HepG2 (cell line): ENCODE data around the gene MAN2B2.

Experiments
- BRCA1 ChIP-seq: sonication (generic); formaldehyde crosslinking; IDR thresholded peaks from 2 replicates; pipeline ENCODE4 v1.4.0; 2020; ENCODE audit warnings: missing genetic modification reagents
- EP300 ChIP-seq, 3 experiments: sonication (generic) in 1 of 3; formaldehyde crosslinking in 1 of 3; IDR thresholded peaks; 2 replicates each; pipeline versions ENCODE4 v1.5.1 to v1.6.1; 2011 to 2020; ENCODE audit warnings: low read depth in 2 of 3, low read length in 2 of 3, borderline replicate concordance in 1 of 3, improper control_type of control experiment in 1 of 3, mild to moderate bottlenecking in 1 of 3, missing genetic modification reagents in 1 of 3, moderate library complexity in 1 of 3
- FOSL2 ChIP-seq: sonication (generic); formaldehyde crosslinking; IDR thresholded peaks from 2 replicates; pipeline ENCODE4 v1.4.0; 2020; ENCODE audit warnings: missing genetic modification reagents
- FOXP1 ChIP-seq, 2 experiments: fragments of 450-650 bp in 1 of 2; IDR thresholded peaks; 2 replicates each; pipeline ENCODE4 v1.6.1; 2017 to 2018; ENCODE audit warnings: antibody characterized with exemption in 1 of 2
- HDAC2 ChIP-seq: sonication (generic); formaldehyde crosslinking; IDR thresholded peaks from 2 replicates; pipeline ENCODE4 v1.4.0; 2020; ENCODE audit warnings: missing genetic modification reagents
- KLF9 ChIP-seq: IDR thresholded peaks from 2 replicates; pipeline ENCODE4 v1.6.1; 2016; ENCODE audit warnings: low read depth
- PCBP1 ChIP-seq: fragments of 200-400 bp; formaldehyde crosslinking; IDR thresholded peaks from 2 replicates; pipeline ENCODE4 v1.6.1; 2017; ENCODE audit warnings: mild to moderate bottlenecking, low read depth, low read length, borderline replicate concordance
- POGK ChIP-seq: sonication (generic); formaldehyde crosslinking; conservative IDR thresholded peaks from 2 replicates; pipeline ENCODE4 v1.8.0; 2022; ENCODE audit warnings: mild to moderate bottlenecking, moderate library complexity, missing genetic modification reagents
- POLR2A ChIP-seq, 2 experiments: IDR thresholded peaks; 2 replicates each; pipeline ENCODE4 v1.6.1; 2011; ENCODE audit warnings: low read depth in 2 of 2, low read length in 2 of 2, mild to moderate bottlenecking in 1 of 2, moderate library complexity in 1 of 2; ENCODE audit not compliant: insufficient read depth in 1 of 2
- SIX4 ChIP-seq: sonication (generic); formaldehyde crosslinking; IDR thresholded peaks from 2 replicates; pipeline ENCODE4 v1.4.0; 2020; ENCODE audit warnings: missing genetic modification reagents
- SRF ChIP-seq: IDR thresholded peaks from 2 replicates; pipeline ENCODE4 v1.6.1; 2011; ENCODE audit warnings: mild to moderate bottlenecking, low read depth, low read length, moderate library complexity
- TF ChIP-seq, protein P1 (sequence below): sonication (generic); formaldehyde crosslinking; IDR thresholded peaks from 2 replicates; pipeline ENCODE4 v1.5.0; 2020; ENCODE audit warnings: mild to moderate bottlenecking, missing genetic modification reagents, moderate library complexity
- TF ChIP-seq, protein P2 (sequence below): sonication (generic); formaldehyde crosslinking; IDR thresholded peaks from 2 replicates; pipeline ENCODE4 v1.5.0; 2020; ENCODE audit warnings: mild to moderate bottlenecking, missing genetic modification reagents, borderline replicate concordance

GRCh38 chr4:6546681-6547447, 28.1 kb upstream of the MAN2B2 start:
- TF ChIP-seq SIX4 (CRISPR knock-in tag) (peak; percentile 73; the same call in 1 of the 2 replicates), PCBP1 (no peak), POLR2A (IDR thresholded peaks at IDR 0.05; ENCODE audit: insufficient read depth in 1 of 2, low read depth in 2 of 2, low read length in 2 of 2) (no peak), BRCA1 (CRISPR knock-in tag) (peak; percentile 98), EP300 (IDR thresholded peaks at IDR 0.05; ENCODE audit: low read depth in 2 of 2, low read length in 2 of 2) (no peak), EP300 (CRISPR knock-in tag; IDR thresholded peaks at IDR 0.05; ENCODE audit: borderline replicate concordance) (no peak; the same call in 1 of the 2 replicates), HDAC2 (CRISPR knock-in tag) (peak; percentile 81; the same call in 1 of the 2 replicates), FOSL2 (CRISPR knock-in tag) (peak; percentile 63), FOXP1 (IDR thresholded peaks at IDR 0.05) (no peak), FOXP1 (CRISPR knock-in tag; IDR thresholded peaks at IDR 0.05) (no peak), POGK (CRISPR knock-in tag) (peak; percentile 92), SRF (no peak), KLF9 (peak; percentile 61; the same call in 1 of the 2 replicates)
- TF ChIP-seq, protein P1, sequence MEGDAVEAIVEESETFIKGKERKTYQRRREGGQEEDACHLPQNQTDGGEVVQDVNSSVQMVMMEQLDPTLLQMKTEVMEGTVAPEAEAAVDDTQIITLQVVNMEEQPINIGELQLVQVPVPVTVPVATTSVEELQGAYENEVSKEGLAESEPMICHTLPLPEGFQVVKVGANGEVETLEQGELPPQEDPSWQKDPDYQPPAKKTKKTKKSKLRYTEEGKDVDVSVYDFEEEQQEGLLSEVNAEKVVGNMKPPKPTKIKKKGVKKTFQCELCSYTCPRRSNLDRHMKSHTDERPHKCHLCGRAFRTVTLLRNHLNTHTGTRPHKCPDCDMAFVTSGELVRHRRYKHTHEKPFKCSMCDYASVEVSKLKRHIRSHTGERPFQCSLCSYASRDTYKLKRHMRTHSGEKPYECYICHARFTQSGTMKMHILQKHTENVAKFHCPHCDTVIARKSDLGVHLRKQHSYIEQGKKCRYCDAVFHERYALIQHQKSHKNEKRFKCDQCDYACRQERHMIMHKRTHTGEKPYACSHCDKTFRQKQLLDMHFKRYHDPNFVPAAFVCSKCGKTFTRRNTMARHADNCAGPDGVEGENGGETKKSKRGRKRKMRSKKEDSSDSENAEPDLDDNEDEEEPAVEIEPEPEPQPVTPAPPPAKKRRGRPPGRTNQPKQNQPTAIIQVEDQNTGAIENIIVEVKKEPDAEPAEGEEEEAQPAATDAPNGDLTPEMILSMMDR, result peak; percentile 90
- TF ChIP-seq, protein P2, sequence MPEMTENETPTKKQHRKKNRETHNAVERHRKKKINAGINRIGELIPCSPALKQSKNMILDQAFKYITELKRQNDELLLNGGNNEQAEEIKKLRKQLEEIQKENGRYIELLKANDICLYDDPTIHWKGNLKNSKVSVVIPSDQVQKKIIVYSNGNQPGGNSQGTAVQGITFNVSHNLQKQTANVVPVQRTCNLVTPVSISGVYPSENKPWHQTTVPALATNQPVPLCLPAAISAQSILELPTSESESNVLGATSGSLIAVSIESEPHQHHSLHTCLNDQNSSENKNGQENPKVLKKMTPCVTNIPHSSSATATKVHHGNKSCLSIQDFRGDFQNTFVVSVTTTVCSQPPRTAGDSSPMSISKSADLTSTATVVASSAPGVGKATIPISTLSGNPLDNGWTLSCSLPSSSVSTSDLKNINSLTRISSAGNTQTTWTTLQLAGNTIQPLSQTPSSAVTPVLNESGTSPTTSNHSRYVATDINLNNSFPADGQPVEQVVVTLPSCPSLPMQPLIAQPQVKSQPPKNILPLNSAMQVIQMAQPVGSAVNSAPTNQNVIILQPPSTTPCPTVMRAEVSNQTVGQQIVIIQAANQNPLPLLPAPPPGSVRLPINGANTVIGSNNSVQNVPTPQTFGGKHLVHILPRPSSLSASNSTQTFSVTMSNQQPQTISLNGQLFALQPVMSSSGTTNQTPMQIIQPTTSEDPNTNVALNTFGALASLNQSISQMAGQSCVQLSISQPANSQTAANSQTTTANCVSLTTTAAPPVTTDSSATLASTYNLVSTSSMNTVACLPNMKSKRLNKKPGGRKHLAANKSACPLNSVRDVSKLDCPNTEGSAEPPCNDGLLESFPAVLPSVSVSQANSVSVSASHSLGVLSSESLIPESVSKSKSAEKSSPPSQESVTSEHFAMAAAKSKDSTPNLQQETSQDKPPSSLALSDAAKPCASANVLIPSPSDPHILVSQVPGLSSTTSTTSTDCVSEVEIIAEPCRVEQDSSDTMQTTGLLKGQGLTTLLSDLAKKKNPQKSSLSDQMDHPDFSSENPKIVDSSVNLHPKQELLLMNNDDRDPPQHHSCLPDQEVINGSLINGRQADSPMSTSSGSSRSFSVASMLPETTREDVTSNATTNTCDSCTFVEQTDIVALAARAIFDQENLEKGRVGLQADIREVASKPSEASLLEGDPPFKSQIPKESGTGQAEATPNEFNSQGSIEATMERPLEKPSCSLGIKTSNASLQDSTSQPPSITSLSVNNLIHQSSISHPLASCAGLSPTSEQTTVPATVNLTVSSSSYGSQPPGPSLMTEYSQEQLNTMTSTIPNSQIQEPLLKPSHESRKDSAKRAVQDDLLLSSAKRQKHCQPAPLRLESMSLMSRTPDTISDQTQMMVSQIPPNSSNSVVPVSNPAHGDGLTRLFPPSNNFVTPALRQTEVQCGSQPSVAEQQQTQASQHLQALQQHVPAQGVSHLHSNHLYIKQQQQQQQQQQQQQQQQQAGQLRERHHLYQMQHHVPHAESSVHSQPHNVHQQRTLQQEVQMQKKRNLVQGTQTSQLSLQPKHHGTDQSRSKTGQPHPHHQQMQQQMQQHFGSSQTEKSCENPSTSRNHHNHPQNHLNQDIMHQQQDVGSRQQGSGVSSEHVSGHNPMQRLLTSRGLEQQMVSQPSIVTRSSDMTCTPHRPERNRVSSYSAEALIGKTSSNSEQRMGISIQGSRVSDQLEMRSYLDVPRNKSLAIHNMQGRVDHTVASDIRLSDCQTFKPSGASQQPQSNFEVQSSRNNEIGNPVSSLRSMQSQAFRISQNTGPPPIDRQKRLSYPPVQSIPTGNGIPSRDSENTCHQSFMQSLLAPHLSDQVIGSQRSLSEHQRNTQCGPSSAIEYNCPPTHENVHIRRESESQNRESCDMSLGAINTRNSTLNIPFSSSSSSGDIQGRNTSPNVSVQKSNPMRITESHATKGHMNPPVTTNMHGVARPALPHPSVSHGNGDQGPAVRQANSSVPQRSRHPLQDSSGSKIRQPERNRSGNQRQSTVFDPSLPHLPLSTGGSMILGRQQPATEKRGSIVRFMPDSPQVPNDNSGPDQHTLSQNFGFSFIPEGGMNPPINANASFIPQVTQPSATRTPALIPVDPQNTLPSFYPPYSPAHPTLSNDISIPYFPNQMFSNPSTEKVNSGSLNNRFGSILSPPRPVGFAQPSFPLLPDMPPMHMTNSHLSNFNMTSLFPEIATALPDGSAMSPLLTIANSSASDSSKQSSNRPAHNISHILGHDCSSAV (CRISPR knock-in tag), result no peak
